WTC11 (cell line): ENCODE results near the gene LPP. TPM values are rescaled to one million over a fixed set of nuclear protein-coding genes. Genes with fewer than 3 reads are reported as not detected.

Experiments
- ATAC-seq: fragments of 200-7000 bp; cut with Tn5 transposase; 2 replicates; pipeline ENCODE4 v1.10.0; 2021; ENCODE audit warnings: mild to moderate bottlenecking, moderate library complexity
- CTCF ChIA-PET: fragments of 300-600 bp; sonication (Branson Sonifier 250); formaldehyde crosslinking; loops from one replicate; lab custom pipeline; 2021; ENCODE audit warnings: antibody characterized with exemption; lab: Charles Lee
- POLR2A ChIA-PET: fragments of 350-600 bp; sonication (Branson Sonifier 250); formaldehyde crosslinking; loops from one replicate; lab custom pipeline; 2021; ENCODE audit warnings: antibody characterized with exemption; lab: Charles Lee
- DNase-seq: peaks from one replicate; pipeline ENCODE4 v3.0.0; 2021; ENCODE audit warnings: low spot score
- H3K27ac Mint-ChIP-seq: 2 replicates; pipeline ENCODE4 v1.8.0; 2021; ENCODE audit warnings: mixed read lengths
- H3K27me3 Mint-ChIP-seq: 2 replicates; pipeline ENCODE4 v1.8.0; 2021; ENCODE audit warnings: low read depth, mild to moderate bottlenecking, moderate library complexity, mixed read lengths
- H3K36me3 Mint-ChIP-seq: 2 replicates; pipeline ENCODE4 v1.8.0; 2021; ENCODE audit warnings: mixed read lengths
- H3K4me1 Mint-ChIP-seq: 2 replicates; pipeline ENCODE4 v1.8.0; 2022; ENCODE audit warnings: mixed read lengths
- H3K4me3 Mint-ChIP-seq: 2 replicates; pipeline ENCODE4 v1.8.0; 2021; ENCODE audit warnings: mild to moderate bottlenecking, moderate library complexity, mixed read lengths
- H3K9me3 Mint-ChIP-seq: 2 replicates; pipeline ENCODE4 v1.8.0; 2021; ENCODE audit warnings: mixed read lengths
- ATF1 ChIP-seq: sonication (generic); formaldehyde crosslinking; IDR thresholded peaks from 2 replicates; pipeline ENCODE4 v1.8.1; 2023; ENCODE audit warnings: mild to moderate bottlenecking, moderate library complexity, missing genetic modification reagents
- ETV6 ChIP-seq: sonication (generic); formaldehyde crosslinking; IDR thresholded peaks from 2 replicates; pipeline ENCODE4 v1.8.1; 2022; ENCODE audit warnings: mild to moderate bottlenecking, missing genetic modification reagents
- FOXJ3 ChIP-seq: sonication (generic); formaldehyde crosslinking; IDR thresholded peaks from 2 replicates; pipeline ENCODE4 v1.9.0; 2021; ENCODE audit warnings: missing genetic modification reagents, mild to moderate bottlenecking, borderline replicate concordance
- GRHL2 ChIP-seq: fragments of 250-450 bp; sonication (Bioruptor Pico); IDR thresholded peaks from 2 replicates; pipeline ENCODE4 v1.8.0; 2022; ENCODE audit warnings: mild to moderate bottlenecking, moderate library complexity; ENCODE audit not compliant: insufficient replicate concordance, severe bottlenecking
- GTF2I ChIP-seq: fragments of 250-450 bp; sonication (Bioruptor Pico); conservative IDR thresholded peaks from 2 replicates; pipeline ENCODE4 v1.4.0; 2021; ENCODE audit warnings: mild to moderate bottlenecking
- IRF2 ChIP-seq: sonication (generic); formaldehyde crosslinking; IDR thresholded peaks from 2 replicates; pipeline ENCODE4 v1.8.0; 2022; ENCODE audit warnings: low read depth, missing genetic modification reagents, borderline replicate concordance
- NFATC4 ChIP-seq: fragments of 250-450 bp; sonication (Bioruptor Pico); IDR thresholded peaks from 2 replicates; pipeline ENCODE4 v1.9.0; 2021; ENCODE audit warnings: mild to moderate bottlenecking
- NFE2L1 ChIP-seq: sonication (generic); formaldehyde crosslinking; IDR thresholded peaks from 2 replicates; pipeline ENCODE4 v1.8.1; 2023; ENCODE audit warnings: missing genetic modification reagents
- NR2C2 ChIP-seq: sonication (generic); formaldehyde crosslinking; IDR thresholded peaks from 2 replicates; pipeline ENCODE4 v1.8.0; 2022; ENCODE audit warnings: mild to moderate bottlenecking, missing genetic modification reagents
- RELA ChIP-seq: sonication (generic); formaldehyde crosslinking; IDR thresholded peaks from 2 replicates; pipeline ENCODE4 v1.8.1; 2022; ENCODE audit warnings: missing genetic modification reagents, mild to moderate bottlenecking, borderline replicate concordance
- SP1 ChIP-seq: sonication (generic); formaldehyde crosslinking; conservative IDR thresholded peaks from 2 replicates; pipeline ENCODE4 v1.8.1; 2022; ENCODE audit warnings: missing genetic modification reagents
- ZNF121 ChIP-seq: sonication (generic); formaldehyde crosslinking; IDR thresholded peaks from 2 replicates; pipeline ENCODE4 v1.8.0; 2023; ENCODE audit warnings: missing genetic modification reagents
- ZNF396 ChIP-seq: fragments of 250-450 bp; sonication (Bioruptor Pico); IDR thresholded peaks from 2 replicates; pipeline ENCODE4 v1.8.0; 2021; ENCODE audit warnings: mild to moderate bottlenecking, moderate library complexity, borderline replicate concordance
- ZNF423 ChIP-seq: fragments of 250-450 bp; sonication (Bioruptor Pico); IDR thresholded peaks from 2 replicates; pipeline ENCODE4 v2.1.2; 2022; ENCODE audit warnings: mild to moderate bottlenecking, moderate library complexity
- total RNA-seq: library from RNA; stranded (reverse); gene quantifications from 3 replicates; pipeline ENCODE4 v1.2.3, GENCODE V29; 2021
- TF ChIP-seq, protein P1 (sequence below): sonication (generic); formaldehyde crosslinking; IDR thresholded peaks from 2 replicates; pipeline ENCODE4 v1.8.1; 2022; ENCODE audit warnings: mild to moderate bottlenecking, moderate library complexity, missing genetic modification reagents
- TF ChIP-seq, protein P2 (sequence below): sonication (generic); formaldehyde crosslinking; IDR thresholded peaks from 2 replicates; pipeline ENCODE4 v1.8.1; 2023; ENCODE audit warnings: mild to moderate bottlenecking, missing genetic modification reagents
- TF ChIP-seq, protein P3 (sequence below): fragments of 200-600 bp; IDR thresholded peaks from 2 replicates; pipeline ENCODE4 v1.8.0; 2022; ENCODE audit warnings: antibody characterized with exemption
- TF ChIP-seq, protein P4 (sequence below): sonication (generic); formaldehyde crosslinking; IDR thresholded peaks from 2 replicates; pipeline ENCODE4 v1.8.1; 2023; ENCODE audit warnings: mild to moderate bottlenecking, missing genetic modification reagents, moderate library complexity
- TF ChIP-seq, protein P5 (sequence below): sonication (generic); formaldehyde crosslinking; IDR thresholded peaks from 2 replicates; pipeline ENCODE4 v1.8.1; 2022; ENCODE audit warnings: missing genetic modification reagents, borderline replicate concordance
- TF ChIP-seq, protein P6 (sequence below): sonication (generic); formaldehyde crosslinking; IDR thresholded peaks from 2 replicates; pipeline ENCODE4 v1.8.0; 2022; ENCODE audit warnings: mild to moderate bottlenecking, missing genetic modification reagents
- TF ChIP-seq, protein P7 (sequence below): sonication (generic); formaldehyde crosslinking; IDR thresholded peaks from 2 replicates; pipeline ENCODE4 v1.8.1; 2022; ENCODE audit warnings: low read depth, mild to moderate bottlenecking, moderate library complexity, missing genetic modification reagents, borderline replicate concordance
- TF ChIP-seq, protein P8 (sequence below): sonication (generic); formaldehyde crosslinking; IDR thresholded peaks from 2 replicates; pipeline ENCODE4 v1.8.0; 2022; ENCODE audit warnings: mild to moderate bottlenecking, missing genetic modification reagents

The LPP gene
- total RNA-seq, 1 experiment from 2014 or later: 49.6 TPM

DNA sequence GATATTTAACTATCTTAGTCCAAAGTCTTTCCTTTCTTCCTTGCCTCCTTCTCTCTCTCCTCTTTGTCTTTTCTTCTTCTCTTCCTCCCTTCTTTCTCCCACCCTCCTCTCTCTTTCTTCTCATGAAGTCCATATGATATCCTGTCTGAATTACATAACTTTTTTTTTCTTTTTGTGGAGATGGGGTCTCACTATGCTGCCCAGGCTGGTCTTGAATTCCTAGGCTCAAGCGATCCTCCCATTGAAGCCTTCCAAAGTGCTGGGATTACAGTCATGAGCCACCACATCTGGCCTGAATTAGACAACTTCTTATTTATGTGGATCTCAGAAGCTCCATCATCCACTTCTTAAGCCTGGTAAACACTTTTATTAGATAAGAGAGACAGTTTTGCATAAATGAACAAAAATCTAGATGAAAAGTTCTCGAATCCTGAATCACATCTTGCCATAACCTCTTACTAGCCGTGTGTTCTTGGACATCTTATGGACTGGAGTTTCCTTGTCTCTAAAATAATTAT, 206.5 kb downstream of the LPP start:
- Mint-ChIP-seq H3K27ac (no peak overlapping the region), H3K4me1 (peaks cover 30% of the 10 kb centered on the region), H3K27me3 (no peaks in the 10 kb centered on the region), H3K4me3 (no peak overlapping the region), H3K36me3 (no peaks in the 10 kb centered on the region)
- ChIA-PET CTCF (interaction anchor here (1.2 kb wide), 1 partner anchor 11 kb away, joined by 6 read pairs; no protein-coding TSS in a partner anchor), POLR2A (no interaction called here)
- ATAC-seq: no peak
- peak; percentile 21; the same call in 1 of the 2 replicates for TF ChIP-seq ZNF121 (CRISPR knock-in tag)
- TF ChIP-seq, protein P1, sequence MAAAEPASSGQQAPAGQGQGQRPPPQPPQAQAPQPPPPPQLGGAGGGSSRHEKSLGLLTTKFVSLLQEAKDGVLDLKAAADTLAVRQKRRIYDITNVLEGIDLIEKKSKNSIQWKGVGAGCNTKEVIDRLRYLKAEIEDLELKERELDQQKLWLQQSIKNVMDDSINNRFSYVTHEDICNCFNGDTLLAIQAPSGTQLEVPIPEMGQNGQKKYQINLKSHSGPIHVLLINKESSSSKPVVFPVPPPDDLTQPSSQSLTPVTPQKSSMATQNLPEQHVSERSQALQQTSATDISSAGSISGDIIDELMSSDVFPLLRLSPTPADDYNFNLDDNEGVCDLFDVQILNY (CRISPR knock-in tag): no peak
- TF ChIP-seq, all 79 proteins: peak for 1
- no peak for DNase-seq
- H3K9me3 Mint-ChIP-seq: no peaks in the 10 kb centered on the region

DNA sequence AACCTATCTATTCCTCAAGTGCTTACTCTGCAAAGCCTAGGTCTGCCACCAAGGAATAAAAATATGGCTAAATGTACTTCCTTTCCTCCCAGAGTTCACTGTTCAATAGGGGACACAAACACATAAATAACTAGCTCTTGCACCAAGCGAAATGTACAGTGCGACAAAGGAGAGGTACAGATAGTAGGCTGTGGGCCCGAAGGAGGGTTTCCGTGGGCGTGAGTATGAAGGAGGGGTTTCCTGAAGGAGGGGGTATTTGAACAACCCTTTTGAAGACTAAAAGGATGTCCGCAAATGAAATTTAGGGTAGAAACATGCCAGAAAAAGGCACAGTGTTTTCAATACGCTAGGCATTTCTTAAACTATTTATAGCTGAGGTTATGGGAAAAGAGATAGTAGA, 207.9 kb downstream of the LPP start:
- Mint-ChIP-seq H3K4me1 (peaks cover 32% of the 10 kb centered on the region), H3K9me3 (no peaks in the 10 kb centered on the region), H3K4me3 (no peak overlapping the region), H3K36me3 (no peaks in the 10 kb centered on the region)
- no peak for ATAC-seq
- POLR2A ChIA-PET: interaction anchor here (1.3 kb wide), 1 partner anchor 12 kb away, joined by 5 read pairs; no protein-coding TSS in a partner anchor
- TF ChIP-seq, protein P2, sequence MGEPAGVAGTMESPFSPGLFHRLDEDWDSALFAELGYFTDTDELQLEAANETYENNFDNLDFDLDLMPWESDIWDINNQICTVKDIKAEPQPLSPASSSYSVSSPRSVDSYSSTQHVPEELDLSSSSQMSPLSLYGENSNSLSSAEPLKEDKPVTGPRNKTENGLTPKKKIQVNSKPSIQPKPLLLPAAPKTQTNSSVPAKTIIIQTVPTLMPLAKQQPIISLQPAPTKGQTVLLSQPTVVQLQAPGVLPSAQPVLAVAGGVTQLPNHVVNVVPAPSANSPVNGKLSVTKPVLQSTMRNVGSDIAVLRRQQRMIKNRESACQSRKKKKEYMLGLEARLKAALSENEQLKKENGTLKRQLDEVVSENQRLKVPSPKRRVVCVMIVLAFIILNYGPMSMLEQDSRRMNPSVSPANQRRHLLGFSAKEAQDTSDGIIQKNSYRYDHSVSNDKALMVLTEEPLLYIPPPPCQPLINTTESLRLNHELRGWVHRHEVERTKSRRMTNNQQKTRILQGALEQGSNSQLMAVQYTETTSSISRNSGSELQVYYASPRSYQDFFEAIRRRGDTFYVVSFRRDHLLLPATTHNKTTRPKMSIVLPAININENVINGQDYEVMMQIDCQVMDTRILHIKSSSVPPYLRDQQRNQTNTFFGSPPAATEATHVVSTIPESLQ (CRISPR knock-in tag): no peak
- no peak for TF ChIP-seq ZNF423 (CRISPR knock-in tag)
- TF ChIP-seq, protein P3, sequence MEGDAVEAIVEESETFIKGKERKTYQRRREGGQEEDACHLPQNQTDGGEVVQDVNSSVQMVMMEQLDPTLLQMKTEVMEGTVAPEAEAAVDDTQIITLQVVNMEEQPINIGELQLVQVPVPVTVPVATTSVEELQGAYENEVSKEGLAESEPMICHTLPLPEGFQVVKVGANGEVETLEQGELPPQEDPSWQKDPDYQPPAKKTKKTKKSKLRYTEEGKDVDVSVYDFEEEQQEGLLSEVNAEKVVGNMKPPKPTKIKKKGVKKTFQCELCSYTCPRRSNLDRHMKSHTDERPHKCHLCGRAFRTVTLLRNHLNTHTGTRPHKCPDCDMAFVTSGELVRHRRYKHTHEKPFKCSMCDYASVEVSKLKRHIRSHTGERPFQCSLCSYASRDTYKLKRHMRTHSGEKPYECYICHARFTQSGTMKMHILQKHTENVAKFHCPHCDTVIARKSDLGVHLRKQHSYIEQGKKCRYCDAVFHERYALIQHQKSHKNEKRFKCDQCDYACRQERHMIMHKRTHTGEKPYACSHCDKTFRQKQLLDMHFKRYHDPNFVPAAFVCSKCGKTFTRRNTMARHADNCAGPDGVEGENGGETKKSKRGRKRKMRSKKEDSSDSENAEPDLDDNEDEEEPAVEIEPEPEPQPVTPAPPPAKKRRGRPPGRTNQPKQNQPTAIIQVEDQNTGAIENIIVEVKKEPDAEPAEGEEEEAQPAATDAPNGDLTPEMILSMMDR: no peak
- TF ChIP-seq, all 79 proteins: peak for 0
- CTCF ChIA-PET: interaction anchor here (2.1 kb wide), 1 partner anchor 12 kb away, joined by 6 read pairs; no protein-coding TSS in a partner anchor
- H3K27ac Mint-ChIP-seq: no peak overlapping the region
- H3K27me3 Mint-ChIP-seq: no peaks in the 10 kb centered on the region
- no peak for DNase-seq

DNA sequence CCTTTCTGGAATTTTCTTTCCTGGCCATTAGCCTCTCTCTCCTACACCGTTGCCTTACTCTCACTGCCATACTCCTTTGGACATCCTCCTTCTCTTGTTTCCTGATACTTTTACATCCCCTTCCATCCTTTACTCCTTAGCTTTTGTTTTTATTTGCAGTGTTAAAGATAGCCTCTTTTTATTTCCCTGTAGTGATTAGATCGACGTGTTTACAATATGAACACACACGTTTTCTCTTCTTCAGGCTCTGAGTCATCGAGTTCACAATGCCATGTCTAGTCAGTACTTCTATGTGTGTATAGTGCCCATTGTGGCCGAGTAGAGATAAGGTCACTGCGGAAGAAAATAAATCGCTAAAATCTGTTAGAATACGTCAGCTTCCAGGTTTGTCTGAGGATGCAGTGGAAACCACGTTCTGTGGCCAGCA, 208.5 kb downstream of the LPP start:
- CTCF ChIA-PET: interaction anchor here (2.1 kb wide), 1 partner anchor 12 kb away, joined by 6 read pairs; no protein-coding TSS in a partner anchor
- H3K27me3 Mint-ChIP-seq: no peaks in the 10 kb centered on the region
- H3K4me3 Mint-ChIP-seq: no peak overlapping the region
- H3K9me3 Mint-ChIP-seq: no peaks in the 10 kb centered on the region
- ATAC-seq: no peak
- H3K27ac Mint-ChIP-seq: no peak overlapping the region
- H3K4me1 Mint-ChIP-seq: peaks cover 32% of the 10 kb centered on the region
- POLR2A ChIA-PET: no interaction called here
- H3K36me3 Mint-ChIP-seq: no peaks in the 10 kb centered on the region
- no peak for DNase-seq
- TF ChIP-seq NR2C2 (CRISPR knock-in tag) (no peak), ATF1 (no peak), ZNF396 (no peak), IRF2 (CRISPR knock-in tag) (no peak), RELA (CRISPR knock-in tag) (no peak), ETV6 (CRISPR knock-in tag) (no peak), SP1 (CRISPR knock-in tag) (no peak), NFE2L1 (CRISPR knock-in tag) (no peak), NFATC4 (CRISPR knock-in tag) (no peak), FOXJ3 (CRISPR knock-in tag) (no peak), GRHL2 (no peak), GTF2I (CRISPR knock-in tag) (no peak)
- TF ChIP-seq, protein P4, sequence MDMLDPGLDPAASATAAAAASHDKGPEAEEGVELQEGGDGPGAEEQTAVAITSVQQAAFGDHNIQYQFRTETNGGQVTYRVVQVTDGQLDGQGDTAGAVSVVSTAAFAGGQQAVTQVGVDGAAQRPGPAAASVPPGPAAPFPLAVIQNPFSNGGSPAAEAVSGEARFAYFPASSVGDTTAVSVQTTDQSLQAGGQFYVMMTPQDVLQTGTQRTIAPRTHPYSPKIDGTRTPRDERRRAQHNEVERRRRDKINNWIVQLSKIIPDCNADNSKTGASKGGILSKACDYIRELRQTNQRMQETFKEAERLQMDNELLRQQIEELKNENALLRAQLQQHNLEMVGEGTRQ (CRISPR knock-in tag): no peak
- TF ChIP-seq, protein P5, sequence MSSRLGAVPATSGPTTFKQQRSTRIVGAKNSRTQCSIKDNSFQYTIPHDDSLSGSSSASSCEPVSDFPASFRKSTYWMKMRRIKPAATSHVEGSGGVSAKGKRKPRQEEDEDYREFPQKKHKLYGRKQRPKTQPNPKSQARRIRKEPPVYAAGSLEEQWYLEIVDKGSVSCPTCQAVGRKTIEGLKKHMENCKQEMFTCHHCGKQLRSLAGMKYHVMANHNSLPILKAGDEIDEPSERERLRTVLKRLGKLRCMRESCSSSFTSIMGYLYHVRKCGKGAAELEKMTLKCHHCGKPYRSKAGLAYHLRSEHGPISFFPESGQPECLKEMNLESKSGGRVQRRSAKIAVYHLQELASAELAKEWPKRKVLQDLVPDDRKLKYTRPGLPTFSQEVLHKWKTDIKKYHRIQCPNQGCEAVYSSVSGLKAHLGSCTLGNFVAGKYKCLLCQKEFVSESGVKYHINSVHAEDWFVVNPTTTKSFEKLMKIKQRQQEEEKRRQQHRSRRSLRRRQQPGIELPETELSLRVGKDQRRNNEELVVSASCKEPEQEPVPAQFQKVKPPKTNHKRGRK (CRISPR knock-in tag): no peak
- TF ChIP-seq, protein P6, sequence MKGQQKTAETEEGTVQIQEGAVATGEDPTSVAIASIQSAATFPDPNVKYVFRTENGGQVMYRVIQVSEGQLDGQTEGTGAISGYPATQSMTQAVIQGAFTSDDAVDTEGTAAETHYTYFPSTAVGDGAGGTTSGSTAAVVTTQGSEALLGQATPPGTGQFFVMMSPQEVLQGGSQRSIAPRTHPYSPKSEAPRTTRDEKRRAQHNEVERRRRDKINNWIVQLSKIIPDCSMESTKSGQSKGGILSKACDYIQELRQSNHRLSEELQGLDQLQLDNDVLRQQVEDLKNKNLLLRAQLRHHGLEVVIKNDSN (CRISPR knock-in tag): no peak
- TF ChIP-seq, protein P7, sequence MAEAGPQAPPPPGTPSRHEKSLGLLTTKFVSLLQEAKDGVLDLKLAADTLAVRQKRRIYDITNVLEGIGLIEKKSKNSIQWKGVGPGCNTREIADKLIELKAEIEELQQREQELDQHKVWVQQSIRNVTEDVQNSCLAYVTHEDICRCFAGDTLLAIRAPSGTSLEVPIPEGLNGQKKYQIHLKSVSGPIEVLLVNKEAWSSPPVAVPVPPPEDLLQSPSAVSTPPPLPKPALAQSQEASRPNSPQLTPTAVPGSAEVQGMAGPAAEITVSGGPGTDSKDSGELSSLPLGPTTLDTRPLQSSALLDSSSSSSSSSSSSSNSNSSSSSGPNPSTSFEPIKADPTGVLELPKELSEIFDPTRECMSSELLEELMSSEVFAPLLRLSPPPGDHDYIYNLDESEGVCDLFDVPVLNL: no peak
- TF ChIP-seq, protein P8, sequence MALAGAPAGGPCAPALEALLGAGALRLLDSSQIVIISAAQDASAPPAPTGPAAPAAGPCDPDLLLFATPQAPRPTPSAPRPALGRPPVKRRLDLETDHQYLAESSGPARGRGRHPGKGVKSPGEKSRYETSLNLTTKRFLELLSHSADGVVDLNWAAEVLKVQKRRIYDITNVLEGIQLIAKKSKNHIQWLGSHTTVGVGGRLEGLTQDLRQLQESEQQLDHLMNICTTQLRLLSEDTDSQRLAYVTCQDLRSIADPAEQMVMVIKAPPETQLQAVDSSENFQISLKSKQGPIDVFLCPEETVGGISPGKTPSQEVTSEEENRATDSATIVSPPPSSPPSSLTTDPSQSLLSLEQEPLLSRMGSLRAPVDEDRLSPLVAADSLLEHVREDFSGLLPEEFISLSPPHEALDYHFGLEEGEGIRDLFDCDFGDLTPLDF (CRISPR knock-in tag): no peak
